Endodermal cell (in vitro differentiated cells): ENCODE data around the gene LRSAM1. TPM values are rescaled to one million over a fixed set of nuclear protein-coding genes. Genes with fewer than 3 reads are reported as not detected.

Source experiments
- DNase-seq: peaks from one replicate; pipeline ENCODE4 v3.0.0-alpha.2; 2017
- H3K27ac ChIP-seq: 2 replicates; pipeline ENCODE4 v1.5.1; 2013; ENCODE audit warnings: mild to moderate bottlenecking, low read depth, low read length, moderate library complexity
- H3K27me3 ChIP-seq: 2 replicates; pipeline ENCODE4 v1.6.1; 2013; ENCODE audit warnings: mild to moderate bottlenecking, low read length, moderate library complexity; ENCODE audit not compliant: insufficient read depth, control insufficient read depth, poor library complexity, severe bottlenecking
- H3K36me3 ChIP-seq: 2 replicates; pipeline ENCODE4 v1.7.0; 2013; ENCODE audit warnings: mild to moderate bottlenecking, low read length, moderate library complexity; ENCODE audit not compliant: control insufficient read depth, insufficient read depth
- H3K4me1 ChIP-seq: one replicate; pipeline ENCODE4 v1.7.0; 2013; ENCODE audit warnings: low read length; ENCODE audit not compliant: control insufficient read depth, insufficient read depth
- H3K4me3 ChIP-seq: 2 replicates; pipeline ENCODE4 v1.5.1; 2013; ENCODE audit warnings: mild to moderate bottlenecking, low read length, moderate library complexity
- H3K9ac ChIP-seq: 2 replicates; pipeline ENCODE4 v1.6.1; 2013; ENCODE audit warnings: mild to moderate bottlenecking, low read length, moderate library complexity; ENCODE audit not compliant: poor library complexity, severe bottlenecking; ENCODE audit errors: extremely low read depth
- H3K9me3 ChIP-seq: 2 replicates; pipeline ENCODE4 v1.6.1; 2013; ENCODE audit warnings: mild to moderate bottlenecking, low read length, moderate library complexity; ENCODE audit not compliant: control insufficient read depth
- H3K27ac Mint-ChIP-seq: 2 replicates; pipeline ENCODE4 v1.8.0; 2020; ENCODE audit warnings: mixed read lengths
- H3K27me3 Mint-ChIP-seq: 2 replicates; pipeline ENCODE4 v1.8.0; 2021; ENCODE audit warnings: mild to moderate bottlenecking, mixed read lengths; ENCODE audit not compliant: insufficient read depth
- H3K36me3 Mint-ChIP-seq: 2 replicates; pipeline ENCODE4 v1.8.0; 2020; ENCODE audit warnings: low read depth, mixed read lengths
- H3K4me1 Mint-ChIP-seq: 2 replicates; pipeline ENCODE4 v1.8.0; 2020; ENCODE audit warnings: mixed read lengths
- H3K4me3 Mint-ChIP-seq: 2 replicates; pipeline ENCODE4 v1.8.0; 2020; ENCODE audit warnings: mild to moderate bottlenecking, moderate library complexity, mixed read lengths
- H3K9me3 Mint-ChIP-seq: 2 replicates; pipeline ENCODE4 v1.8.0; 2020; ENCODE audit warnings: mild to moderate bottlenecking, mixed read lengths
- WGBS, 2 experiments: methylation state at CpG; one replicate each; pipeline versions ENCODE4 v1.1.5 to v1.1.7; 2013; ENCODE audit warnings: missing lambda C conversion rate in 2 of 2, mixed read lengths in 1 of 2; ENCODE audit not compliant: insufficient coverage in 1 of 2, insufficient read length in 1 of 2; 5-methylcytosine and 5-hydroxymethylcytosine counted together
- total RNA-seq, 2 donors: library from RNA; stranded (reverse); fragmentation: NEBNext Ultra II Directional in 1 of 2; extraction: Animal tissue kit (Norgen Biotek cat#: 25700) in 1 of 2; gene quantifications; 2 replicates in 1 of 2; 3 replicates in 1 of 2; pipeline ENCODE4 v1.2.1, GENCODE V29; 2021
- TF ChIP-seq, protein P1 (sequence below): fragments of 200-600 bp; sonication (generic); conservative IDR thresholded peaks from 2 replicates; pipeline ENCODE4 v1.5.0; 2021; ENCODE audit warnings: antibody characterized with exemption, mild to moderate bottlenecking

The LRSAM1 gene
- total RNA-seq, 2 donors from 2014 or later, result 18.4 to 19.8 TPM

DNA sequence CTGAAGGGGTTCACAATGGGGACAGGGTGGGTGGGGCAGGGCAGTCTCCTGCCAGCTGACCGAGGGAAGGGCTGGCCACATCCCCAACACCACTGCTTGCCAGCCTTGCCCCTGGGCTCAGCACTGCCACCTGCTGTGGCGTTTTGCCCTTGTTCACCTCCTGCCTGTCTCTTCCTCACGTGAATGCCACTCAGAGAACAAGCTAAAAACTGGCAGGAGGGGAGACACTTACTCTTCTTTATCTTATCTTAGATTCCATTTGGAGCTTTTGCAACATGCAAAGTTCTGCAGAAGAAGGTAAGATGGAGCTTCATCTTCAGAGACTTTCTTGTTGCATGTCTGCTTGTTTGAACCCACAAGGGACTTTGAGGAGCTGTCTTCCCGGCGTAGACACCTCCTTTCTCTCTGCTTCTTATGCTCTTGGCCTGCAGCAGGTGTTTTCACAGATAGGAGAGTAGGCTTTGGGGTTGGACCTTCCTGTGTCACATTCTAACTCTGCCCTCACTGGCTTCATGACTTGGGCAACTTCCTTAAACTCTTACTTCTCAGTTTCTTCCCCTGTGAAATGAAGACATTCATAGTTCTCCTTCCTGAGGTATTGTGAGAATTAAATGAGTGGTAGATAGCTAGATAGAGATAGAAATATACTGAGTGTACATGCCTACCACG lies 4.1 kb downstream of the LRSAM1 start:
- H3K4me3 ChIP-seq, result no peak overlapping the region
- peaks cover 34% of the 10 kb centered on the region for H3K36me3 Mint-ChIP-seq
- H3K27ac ChIP-seq, result no peak overlapping the region
- no peaks in the 10 kb centered on the region for H3K27me3 Mint-ChIP-seq
- TF ChIP-seq, protein P1, sequence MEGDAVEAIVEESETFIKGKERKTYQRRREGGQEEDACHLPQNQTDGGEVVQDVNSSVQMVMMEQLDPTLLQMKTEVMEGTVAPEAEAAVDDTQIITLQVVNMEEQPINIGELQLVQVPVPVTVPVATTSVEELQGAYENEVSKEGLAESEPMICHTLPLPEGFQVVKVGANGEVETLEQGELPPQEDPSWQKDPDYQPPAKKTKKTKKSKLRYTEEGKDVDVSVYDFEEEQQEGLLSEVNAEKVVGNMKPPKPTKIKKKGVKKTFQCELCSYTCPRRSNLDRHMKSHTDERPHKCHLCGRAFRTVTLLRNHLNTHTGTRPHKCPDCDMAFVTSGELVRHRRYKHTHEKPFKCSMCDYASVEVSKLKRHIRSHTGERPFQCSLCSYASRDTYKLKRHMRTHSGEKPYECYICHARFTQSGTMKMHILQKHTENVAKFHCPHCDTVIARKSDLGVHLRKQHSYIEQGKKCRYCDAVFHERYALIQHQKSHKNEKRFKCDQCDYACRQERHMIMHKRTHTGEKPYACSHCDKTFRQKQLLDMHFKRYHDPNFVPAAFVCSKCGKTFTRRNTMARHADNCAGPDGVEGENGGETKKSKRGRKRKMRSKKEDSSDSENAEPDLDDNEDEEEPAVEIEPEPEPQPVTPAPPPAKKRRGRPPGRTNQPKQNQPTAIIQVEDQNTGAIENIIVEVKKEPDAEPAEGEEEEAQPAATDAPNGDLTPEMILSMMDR, result peak; percentile 57
- H3K9ac ChIP-seq, result no peak overlapping the region
- H3K27me3 ChIP-seq, result no peaks in the 10 kb centered on the region
- WGBS, 2 experiments, result 90 to 93% methylated on average over 3 to 6 of the region's 6 CpGs
- peaks cover 45% of the 10 kb centered on the region for H3K36me3 ChIP-seq
- no peaks in the 10 kb centered on the region for H3K4me1 ChIP-seq
- no peaks in the 10 kb centered on the region for H3K9me3 ChIP-seq
- DNase-seq, result peak; percentile 58
- H3K4me1 Mint-ChIP-seq, result peaks cover 5% of the 10 kb centered on the region
- H3K27ac Mint-ChIP-seq, result no peak overlapping the region
- H3K4me3 Mint-ChIP-seq, result no peak overlapping the region
- no peaks in the 10 kb centered on the region for H3K9me3 Mint-ChIP-seq

DNA sequence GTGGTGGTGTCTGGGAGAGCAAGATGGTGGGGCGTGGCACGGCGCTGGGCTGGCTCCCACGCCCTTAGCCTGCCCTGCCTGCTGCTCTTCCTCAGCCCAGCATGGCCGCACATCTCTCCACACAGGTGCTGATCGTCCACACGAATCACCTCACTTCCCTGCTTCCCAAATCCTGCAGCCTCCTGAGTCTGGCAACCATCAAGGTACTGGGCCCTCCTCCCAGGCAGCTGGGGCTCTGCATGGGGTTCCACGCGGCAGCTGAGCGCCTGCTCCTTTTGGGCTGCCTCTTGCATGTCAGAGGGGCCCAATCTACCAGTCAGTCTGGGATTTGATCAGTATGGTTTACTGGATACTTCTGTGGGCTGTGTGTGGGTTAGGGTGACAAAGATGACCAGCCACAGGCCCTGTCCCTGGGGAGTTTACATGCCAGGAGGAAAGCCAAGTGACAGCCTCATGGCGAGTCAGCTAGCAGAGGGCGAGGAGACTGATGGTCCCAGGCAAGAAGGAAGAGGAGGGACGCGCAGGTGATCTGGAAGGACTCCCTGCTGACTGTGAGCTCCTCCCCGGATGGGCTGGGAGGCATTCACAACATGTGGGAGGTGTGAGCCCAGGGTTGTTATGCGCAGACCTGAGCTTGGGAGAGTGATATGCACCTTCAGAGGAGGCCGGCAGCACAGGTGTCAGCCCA lies 6.0 kb downstream of the LRSAM1 start:
- peak; percentile 89 for DNase-seq
- H3K9me3 ChIP-seq, result no peaks in the 10 kb centered on the region
- Mint-ChIP-seq H3K27ac (peak overlapping the region; percentile 66), H3K4me1 (peaks cover 5% of the 10 kb centered on the region), H3K9me3 (no peaks in the 10 kb centered on the region), H3K27me3 (no peaks in the 10 kb centered on the region), H3K4me3 (no peak overlapping the region), H3K36me3 (peaks cover 41% of the 10 kb centered on the region)
- H3K4me3 ChIP-seq, result no peak overlapping the region
- 85 to 88% methylated on average over 10 to 17 of the region's 17 CpGs for WGBS, 2 experiments
- no peak overlapping the region for H3K9ac ChIP-seq
- TF ChIP-seq, protein P1, result no peak
- no peak overlapping the region for H3K27ac ChIP-seq
- H3K36me3 ChIP-seq, result peaks cover 54% of the 10 kb centered on the region
- H3K4me1 ChIP-seq, result no peaks in the 10 kb centered on the region
- H3K27me3 ChIP-seq, result no peaks in the 10 kb centered on the region

DNA sequence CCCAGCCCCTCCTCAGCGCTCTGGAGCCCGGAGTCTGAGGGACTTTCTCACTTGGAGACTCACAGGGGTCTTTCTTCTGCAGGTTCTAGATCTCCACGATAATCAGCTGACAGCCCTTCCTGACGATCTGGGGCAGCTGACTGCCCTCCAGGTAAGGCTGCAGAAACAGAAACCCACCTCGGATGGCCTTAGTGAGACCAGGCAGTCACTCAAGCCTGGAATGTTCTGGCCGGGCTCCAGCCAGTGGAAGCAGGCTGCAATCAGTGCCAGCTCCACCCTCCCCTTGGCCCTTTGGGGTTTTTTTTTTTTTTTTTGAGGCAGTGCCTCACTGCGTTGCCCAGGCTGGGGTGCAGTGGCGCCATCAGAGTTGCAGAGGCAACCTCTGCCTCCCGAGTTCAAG lies 7.6 kb downstream of the LRSAM1 start:
- no peaks in the 10 kb centered on the region for H3K9me3 ChIP-seq
- DNase-seq, result no peak

More for the DNA sequence above, 7.6 kb downstream of the LRSAM1 start:
- H3K27ac Mint-ChIP-seq, result no peak overlapping the region
- no peaks in the 10 kb centered on the region for H3K9me3 Mint-ChIP-seq
- peaks cover 5% of the 10 kb centered on the region for H3K4me1 Mint-ChIP-seq
- Histone ChIP-seq H3K9ac (no peak overlapping the region), H3K36me3 (peaks cover 61% of the 10 kb centered on the region), H3K4me1 (no peaks in the 10 kb centered on the region), H3K27ac (no peak overlapping the region), H3K4me3 (no peak overlapping the region), H3K27me3 (no peaks in the 10 kb centered on the region)
- H3K4me3 Mint-ChIP-seq, result no peak overlapping the region
- WGBS, 2 experiments, result 94 to 95% methylated on average over 8 to 9 of the region's 9 CpGs
- peaks cover 53% of the 10 kb centered on the region for H3K36me3 Mint-ChIP-seq
- TF ChIP-seq, protein P1, result no peak
- H3K27me3 Mint-ChIP-seq, result no peaks in the 10 kb centered on the region
